Activated CD4-positive, alpha-beta T cell treated with anti-CD3 and anti-CD28 coated beads, Interleukin-2, amount 10 ng/mL, durations not matched to agents 7 days and 5 days (primary cell): ENCODE results near the gene C20orf202. TPM values are rescaled to one million over a fixed set of nuclear protein-coding genes. Genes with fewer than 3 reads are reported as not detected.
"Not testable (repeated sequence)": the region's sequence is repeated elsewhere in the genome, so short reads cannot be mapped to it uniquely, and the experiment has no call there.

Experiments used
- CTCF ChIA-PET: fragments of 350-600 bp; sonication (Branson Sonifier 250); formaldehyde crosslinking; loops from one replicate; lab custom pipeline; 2021; ENCODE audit warnings: antibody characterized with exemption; lab: Charles Lee
- POLR2A ChIA-PET: fragments of 350-600 bp; sonication (Branson Sonifier 250); formaldehyde crosslinking; loops from one replicate; lab custom pipeline; 2021; ENCODE audit warnings: antibody characterized with exemption; lab: Charles Lee
- DNase-seq: peaks from one replicate; pipeline ENCODE4 v3.0.0-alpha.2; 2020
- H3K27ac Mint-ChIP-seq: one replicate; pipeline ENCODE4 v1.8.0; 2021; ENCODE audit warnings: mild to moderate bottlenecking, moderate library complexity, mixed read lengths
- H3K27me3 Mint-ChIP-seq: one replicate; pipeline ENCODE4 v1.8.0; 2021; ENCODE audit warnings: mixed read lengths
- H3K36me3 Mint-ChIP-seq: one replicate; pipeline ENCODE4 v1.8.0; 2021; ENCODE audit warnings: low read depth, mixed read lengths
- H3K4me1 Mint-ChIP-seq: one replicate; pipeline ENCODE4 v1.8.0; 2021; ENCODE audit warnings: mixed read lengths
- H3K4me3 Mint-ChIP-seq: one replicate; pipeline ENCODE4 v1.8.0; 2021; ENCODE audit warnings: mild to moderate bottlenecking, moderate library complexity, mixed read lengths
- H3K9me3 Mint-ChIP-seq: one replicate; pipeline ENCODE4 v1.8.0; 2021; ENCODE audit warnings: mixed read lengths
- total RNA-seq, 2 experiments: library from RNA; stranded (reverse); gene quantifications; one replicate each; pipeline ENCODE4 v1.2.3, GENCODE V29; 2021

C20orf202 gene
- total RNA-seq, 2 experiments from 2014 or later: not detected

DNA sequence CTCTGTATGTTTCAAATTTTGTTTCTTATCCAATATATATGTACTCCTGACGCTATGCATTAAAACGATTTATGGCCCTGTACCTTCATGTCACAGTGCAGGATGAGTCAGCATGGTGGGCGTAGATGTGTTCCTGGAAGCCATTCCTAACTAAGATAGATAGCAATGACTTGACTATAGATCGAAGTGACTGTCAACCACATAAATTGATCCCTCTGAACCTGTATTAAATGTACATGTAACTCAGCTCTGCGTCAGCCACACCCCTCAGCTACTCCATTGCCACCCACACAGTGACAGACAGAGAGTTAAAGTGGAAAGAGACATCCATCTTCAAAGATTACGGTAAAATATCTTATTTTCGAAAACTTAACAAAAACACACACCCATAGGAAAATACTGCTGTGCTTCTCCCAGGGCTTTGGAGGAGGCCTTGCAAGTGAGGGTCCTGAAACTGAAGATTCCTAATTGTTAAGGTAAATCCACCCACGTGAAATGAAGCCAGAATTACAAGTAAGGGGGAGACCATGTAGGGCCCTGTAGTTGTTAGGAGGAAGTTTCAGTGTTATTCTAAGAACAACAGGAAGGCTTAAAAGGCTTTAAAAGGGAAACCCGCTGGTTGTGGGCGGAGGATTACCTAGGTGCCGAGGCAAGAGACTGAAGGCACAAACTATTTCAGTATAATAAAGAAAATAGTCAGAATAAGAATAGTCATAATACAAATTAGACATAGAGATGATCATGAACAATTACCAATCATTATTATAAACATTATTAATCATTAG is 12.3 kb downstream of the C20orf202 start:
- Mint-ChIP-seq H3K4me1 (peaks cover 34% of the 10 kb centered on the region), H3K27me3 (peaks cover 25% of the 10 kb centered on the region), H3K4me3 (peak overlapping the region; percentile 10), H3K27ac (peak overlapping the region; percentile 82), H3K36me3 (no peaks in the 10 kb centered on the region), H3K9me3 (no peaks in the 10 kb centered on the region)
- DNase-seq: peak; percentile 38
- POLR2A ChIA-PET: no interaction called here
- CTCF ChIA-PET: interaction anchor here (0.5 kb wide), 1 partner anchor 1255 kb away, joined by 3 read pairs; the partner anchor contains the start of gene SNRPB

DNA sequence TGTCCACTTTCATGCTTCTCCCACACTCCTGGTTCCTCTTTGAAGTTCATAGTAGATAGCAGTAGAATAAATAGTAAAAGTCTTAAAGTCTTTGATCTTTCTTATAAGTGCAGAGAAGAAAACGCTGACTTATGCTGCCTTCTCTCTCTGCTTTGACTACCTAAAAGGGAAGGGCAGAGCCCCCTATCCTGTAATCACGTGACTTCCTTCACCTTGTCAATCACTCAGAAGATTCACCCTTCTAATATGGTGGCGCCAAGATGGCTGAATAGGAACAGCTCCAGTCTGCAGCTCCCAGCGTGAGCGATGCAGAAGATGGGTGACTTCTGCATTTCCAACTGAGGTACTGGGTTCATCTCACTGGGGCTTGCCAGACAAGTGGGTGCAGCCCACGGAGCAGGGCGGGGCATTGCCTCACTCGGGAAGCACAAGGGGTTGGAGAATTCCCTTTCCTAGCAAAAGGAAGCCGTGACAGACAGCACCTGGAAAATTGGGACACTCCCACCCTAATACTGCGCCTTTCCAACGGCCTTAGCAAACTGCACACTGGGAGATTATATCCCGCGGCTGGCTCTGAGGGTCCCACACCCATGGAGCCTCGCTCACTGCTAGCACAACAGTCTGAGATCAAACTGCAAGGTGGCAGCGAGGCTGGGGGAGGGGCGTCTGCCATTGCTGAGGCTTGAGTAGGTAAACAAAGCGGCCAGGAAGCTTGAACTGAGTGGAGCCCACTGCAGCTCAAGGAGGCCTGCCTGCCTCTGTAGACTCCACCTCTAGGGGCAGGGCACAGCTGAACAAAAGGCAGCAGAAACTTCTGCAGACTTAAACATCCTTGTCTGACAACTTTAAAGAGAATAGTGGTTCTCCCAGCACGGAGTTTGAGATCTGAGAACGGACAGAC is 13.5 kb downstream of the C20orf202 start:
- peak overlapping the region; percentile 32 for H3K27ac Mint-ChIP-seq
- H3K36me3 Mint-ChIP-seq, POLR2A ChIA-PET, H3K4me3 Mint-ChIP-seq, H3K9me3 Mint-ChIP-seq, DNase-seq: not testable (repeated sequence)
- CTCF ChIA-PET: interaction anchor here (1.0 kb wide), 1 partner anchor 8 kb away, joined by 3 read pairs; no protein-coding TSS in a partner anchor
- peaks cover 34% of the 10 kb centered on the region for H3K4me1 Mint-ChIP-seq
- H3K27me3 Mint-ChIP-seq: peaks cover 30% of the 10 kb centered on the region

DNA sequence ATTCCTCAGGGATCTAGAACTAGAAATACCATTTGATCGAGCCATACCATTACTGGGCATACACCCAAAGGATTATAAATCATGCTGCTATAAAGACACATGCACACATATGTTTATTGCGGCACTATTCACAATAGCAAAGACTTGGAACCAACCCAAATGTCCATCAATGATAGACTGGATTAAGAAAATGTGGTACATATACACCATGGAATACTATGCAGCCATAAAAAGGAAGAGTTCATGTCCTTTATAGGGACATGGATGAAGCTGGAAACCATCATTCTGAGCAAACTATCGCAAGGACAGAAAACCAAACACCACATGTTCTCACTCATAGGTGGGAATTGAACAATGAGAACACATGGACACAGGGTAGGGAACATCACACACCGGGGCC is 19.5 kb downstream of the C20orf202 start:
- H3K27ac Mint-ChIP-seq, CTCF ChIA-PET, H3K4me3 Mint-ChIP-seq, POLR2A ChIA-PET, DNase-seq, H3K36me3 Mint-ChIP-seq, H3K9me3 Mint-ChIP-seq: not testable (repeated sequence)
- Mint-ChIP-seq H3K4me1 (peaks cover 19% of the 10 kb centered on the region), H3K27me3 (peaks cover 53% of the 10 kb centered on the region)

DNA sequence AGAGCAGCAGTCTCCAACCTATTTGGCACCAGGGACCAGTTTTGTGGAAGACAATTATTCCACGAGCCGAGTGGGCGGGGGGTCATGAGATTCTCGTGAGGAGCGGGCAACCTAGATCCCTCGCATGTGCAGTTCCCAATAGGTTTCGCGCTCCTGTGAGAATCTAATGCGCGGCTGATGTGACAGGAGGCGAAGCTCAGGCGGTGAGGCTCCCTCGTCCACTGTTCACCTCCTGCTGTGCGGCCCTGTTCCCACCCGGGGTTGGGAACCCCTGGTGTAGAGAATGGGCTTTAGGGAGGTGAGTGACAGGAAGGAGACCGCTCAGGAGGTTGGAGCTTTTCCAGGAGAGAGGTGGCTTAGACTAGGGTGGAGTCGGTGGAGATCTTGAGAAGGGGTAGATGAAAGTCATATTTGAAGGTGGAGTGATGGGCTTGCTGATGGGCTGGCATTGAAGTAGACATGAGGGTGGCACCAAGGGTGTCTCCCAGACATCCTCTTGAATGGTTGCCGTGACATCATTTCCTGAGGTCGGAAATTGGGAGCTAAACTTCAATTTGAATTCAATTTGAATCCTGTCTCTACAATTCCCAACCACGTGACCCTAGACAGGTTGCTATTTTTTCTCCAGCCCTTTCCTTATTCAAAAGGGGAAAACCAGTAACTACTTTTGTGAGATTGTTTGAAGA is 21.1 kb downstream of the C20orf202 start:
- peaks cover 51% of the 10 kb centered on the region for H3K27me3 Mint-ChIP-seq
- ChIA-PET CTCF (interaction anchor here (1.3 kb wide), 1 partner anchor 11 kb away, joined by 3 read pairs; no protein-coding TSS in a partner anchor), POLR2A (no interaction called here)
- no peak for DNase-seq
- H3K4me3 Mint-ChIP-seq: peak overlapping the region; percentile 5
- H3K9me3 Mint-ChIP-seq: no peaks in the 10 kb centered on the region
- H3K27ac Mint-ChIP-seq: no peak overlapping the region
- H3K4me1 Mint-ChIP-seq: peaks cover 19% of the 10 kb centered on the region
- no peaks in the 10 kb centered on the region for H3K36me3 Mint-ChIP-seq

DNA sequence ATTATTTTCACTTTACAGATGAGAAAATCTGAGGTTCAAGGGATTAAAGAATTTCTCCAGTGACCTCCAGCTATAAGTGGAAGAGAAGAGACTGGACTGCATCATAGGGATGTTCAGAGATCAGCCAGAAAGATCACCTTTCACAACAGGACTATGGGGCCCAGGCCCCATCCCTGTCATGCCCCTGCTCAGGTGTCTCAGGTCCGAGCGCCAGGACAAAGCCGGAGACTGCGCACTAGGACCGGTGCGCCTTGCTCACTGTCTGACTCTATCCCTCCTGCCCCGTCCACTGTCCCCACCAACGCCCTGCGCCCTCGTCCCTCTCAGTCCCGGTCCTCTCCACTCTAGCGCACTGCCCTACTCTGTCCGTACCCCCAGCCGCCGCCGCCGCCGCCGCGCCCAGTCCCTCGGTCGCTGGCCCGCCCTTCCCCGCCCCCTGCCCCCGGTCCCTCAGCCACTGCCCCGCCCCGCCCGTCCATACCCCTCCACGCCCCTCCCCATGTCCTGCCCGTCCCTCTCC is 22.1 kb downstream of the C20orf202 start:
- H3K27me3 Mint-ChIP-seq: peaks cover 49% of the 10 kb centered on the region
- ChIA-PET CTCF (no interaction called here), POLR2A (no interaction called here)
- H3K36me3 Mint-ChIP-seq: no peaks in the 10 kb centered on the region
- no peaks in the 10 kb centered on the region for H3K9me3 Mint-ChIP-seq
- H3K4me3 Mint-ChIP-seq: peak overlapping the region; percentile 60
- no peak overlapping the region for H3K27ac Mint-ChIP-seq
- H3K4me1 Mint-ChIP-seq: peaks cover 19% of the 10 kb centered on the region
- no peak for DNase-seq

DNA sequence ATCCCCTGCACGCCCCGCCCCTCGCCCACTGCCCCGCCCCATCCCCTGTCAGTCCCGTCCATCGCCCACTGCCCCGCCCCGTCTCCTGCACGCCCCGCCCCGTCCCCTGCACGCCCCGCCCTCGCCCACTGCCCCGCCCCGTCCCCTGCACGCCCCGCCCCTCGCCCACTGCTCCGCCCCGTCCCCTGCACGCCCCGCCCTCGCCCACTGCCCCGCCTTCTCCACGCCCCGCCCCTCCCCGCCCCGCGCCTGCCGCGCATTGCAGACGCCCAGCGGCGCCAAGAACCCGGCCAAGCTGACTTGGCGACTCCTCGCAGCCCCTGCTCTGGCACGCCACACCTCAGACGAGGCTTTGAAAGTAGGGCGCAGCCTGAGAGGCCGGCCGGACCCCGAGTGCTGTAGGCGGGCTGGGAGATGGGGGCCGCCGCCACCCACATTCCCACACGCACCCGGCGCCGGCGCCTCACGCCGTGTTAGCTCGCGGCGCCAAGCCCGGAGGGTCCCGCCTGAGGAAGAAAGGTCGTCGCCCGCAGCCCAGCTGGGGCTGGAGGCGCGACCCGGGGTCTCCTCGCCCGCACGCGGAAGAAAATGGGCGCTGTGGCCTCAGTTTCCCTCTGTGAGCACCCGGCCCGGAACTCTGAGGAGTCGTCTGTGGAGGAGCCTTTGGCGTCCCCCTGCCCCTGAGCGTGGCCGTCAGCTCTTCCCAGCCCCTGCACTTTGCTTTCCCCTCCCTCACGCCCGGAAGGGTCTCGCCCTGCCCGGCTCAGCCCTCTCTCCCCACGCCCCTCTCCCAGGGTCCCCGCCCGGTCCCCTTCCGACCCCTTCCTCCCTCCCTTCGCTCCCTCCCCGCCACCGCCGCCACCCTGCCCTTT is 22.8 kb downstream of the C20orf202 start, which contains the start of gene RAD21L1:
Gene RAD21L1 (plus strand): TSS at position 262 of the 872 bp plus-strand sequence. CDS start 2,410 bp downstream, outside the sequence.
- Mint-ChIP-seq H3K4me1 (peaks cover 19% of the 10 kb centered on the region), H3K4me3 (peak within 1 kb of the TSS; percentile 83), H3K36me3 (no peaks in the 10 kb centered on the region), H3K27me3 (peaks cover 50% of the 10 kb centered on the region), H3K27ac (peak within 1 kb of the TSS; percentile 68), H3K9me3 (no peaks in the 10 kb centered on the region)
- CTCF ChIA-PET: interaction anchor here (1.1 kb wide), 1 partner anchor 13 kb away, joined by 3 read pairs; no protein-coding TSS in a partner anchor
- POLR2A ChIA-PET: no interaction called here
- peak; percentile 81 for DNase-seq

DNA sequence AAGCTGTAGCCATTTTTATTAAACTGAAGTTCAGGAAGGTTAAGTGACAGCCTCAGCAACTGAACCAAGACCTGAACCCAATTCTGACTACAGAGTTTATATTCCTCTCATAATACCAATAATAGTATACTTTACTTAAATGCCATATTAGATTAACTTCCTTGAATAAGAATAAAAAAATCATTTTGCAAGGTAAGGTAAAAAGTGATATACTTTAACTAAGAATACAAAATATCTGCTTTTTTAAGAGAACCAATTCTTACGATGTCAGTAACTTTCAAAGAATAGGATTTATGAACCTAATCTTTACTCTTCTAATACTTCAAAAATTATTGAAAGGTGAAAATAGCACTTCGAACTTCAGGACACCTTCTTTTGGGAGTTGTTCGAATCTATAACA is 26.3 kb downstream of the C20orf202 start:
- Mint-ChIP-seq H3K4me3 (no peak overlapping the region), H3K27ac (no peak overlapping the region), H3K9me3 (no peaks in the 10 kb centered on the region), H3K4me1 (peaks cover 21% of the 10 kb centered on the region), H3K36me3 (no peaks in the 10 kb centered on the region), H3K27me3 (peaks cover 43% of the 10 kb centered on the region)
- no peak for DNase-seq
- ChIA-PET CTCF (interaction anchor here (1.6 kb wide), 1 partner anchor 11 kb away, joined by 3 read pairs; no protein-coding TSS in a partner anchor), POLR2A (no interaction called here)

DNA sequence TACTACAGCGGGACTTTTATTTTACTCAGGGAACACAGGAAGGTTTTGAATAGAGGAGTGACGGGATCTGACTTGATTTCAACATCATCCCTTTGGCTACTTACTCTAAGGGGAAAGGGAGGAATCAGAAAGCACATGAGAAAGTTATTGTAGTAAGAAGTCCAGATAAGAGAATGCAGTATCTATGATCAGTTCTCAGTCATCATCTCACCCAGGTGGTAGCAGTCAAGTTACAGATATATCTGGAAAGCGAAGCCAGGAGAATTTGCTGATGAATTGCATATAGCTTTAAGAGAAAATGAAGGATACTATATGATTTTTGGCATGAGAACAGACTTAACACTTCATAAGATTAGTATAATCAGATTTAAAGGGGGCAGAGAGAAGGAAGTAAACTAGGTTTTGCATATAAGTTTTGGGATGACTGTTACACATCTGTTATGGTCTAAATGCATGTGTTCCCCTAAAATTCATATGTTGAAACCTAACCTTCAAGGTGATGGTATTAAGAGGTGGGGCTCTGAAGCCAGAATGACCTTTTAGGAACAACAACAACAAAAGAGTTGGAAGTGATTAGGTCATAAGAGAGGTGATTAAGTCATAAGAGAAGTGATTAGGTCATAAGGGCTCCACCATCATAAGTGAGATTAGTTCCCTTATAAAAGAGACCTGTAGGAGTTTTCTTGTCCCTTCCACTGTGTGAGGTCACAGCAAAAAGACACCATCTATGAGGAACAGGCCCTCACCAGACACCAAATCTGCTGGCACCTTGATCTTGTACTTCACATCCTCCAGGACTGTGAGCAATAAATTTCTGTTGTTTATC is 29.2 kb downstream of the C20orf202 start:
- H3K9me3 Mint-ChIP-seq: no peaks in the 10 kb centered on the region
- H3K27ac Mint-ChIP-seq: no peak overlapping the region
- H3K4me1 Mint-ChIP-seq: peaks cover 18% of the 10 kb centered on the region
- H3K4me3 Mint-ChIP-seq: no peak overlapping the region
- no peak for DNase-seq
- H3K27me3 Mint-ChIP-seq: peaks cover 28% of the 10 kb centered on the region
- H3K36me3 Mint-ChIP-seq: no peaks in the 10 kb centered on the region
- CTCF ChIA-PET: no interaction called here
- POLR2A ChIA-PET: no interaction called here

DNA sequence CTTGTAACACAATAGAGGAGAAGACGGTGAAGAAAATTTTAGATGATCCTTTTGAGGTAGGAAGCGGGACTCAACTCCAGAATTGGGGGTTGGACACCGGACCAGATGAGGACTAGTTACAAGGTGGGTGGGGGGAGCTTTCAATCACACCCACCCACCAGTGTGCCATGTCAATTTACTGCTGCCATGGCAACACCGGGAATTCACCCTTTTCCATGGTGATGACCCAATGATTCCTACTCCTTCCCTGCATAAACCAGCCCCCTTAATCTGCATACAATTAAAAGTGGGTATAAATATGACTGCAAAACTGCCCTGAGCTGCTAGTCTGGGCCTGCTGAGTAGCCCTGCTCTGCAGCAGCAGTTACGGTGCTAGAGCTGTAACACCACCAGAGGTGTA is 37.3 kb downstream of the C20orf202 start:
- no peak overlapping the region for H3K27ac Mint-ChIP-seq
- ChIA-PET CTCF (interaction anchor here (1.3 kb wide), 1 partner anchor 12 kb away, joined by 3 read pairs; no protein-coding TSS in a partner anchor), POLR2A (no interaction called here)
- H3K9me3 Mint-ChIP-seq: no peaks in the 10 kb centered on the region
- H3K4me1 Mint-ChIP-seq: peaks cover 10% of the 10 kb centered on the region
- no peak for DNase-seq
- no peaks in the 10 kb centered on the region for H3K36me3 Mint-ChIP-seq
- no peak overlapping the region for H3K4me3 Mint-ChIP-seq
- H3K27me3 Mint-ChIP-seq: peaks cover 12% of the 10 kb centered on the region

DNA sequence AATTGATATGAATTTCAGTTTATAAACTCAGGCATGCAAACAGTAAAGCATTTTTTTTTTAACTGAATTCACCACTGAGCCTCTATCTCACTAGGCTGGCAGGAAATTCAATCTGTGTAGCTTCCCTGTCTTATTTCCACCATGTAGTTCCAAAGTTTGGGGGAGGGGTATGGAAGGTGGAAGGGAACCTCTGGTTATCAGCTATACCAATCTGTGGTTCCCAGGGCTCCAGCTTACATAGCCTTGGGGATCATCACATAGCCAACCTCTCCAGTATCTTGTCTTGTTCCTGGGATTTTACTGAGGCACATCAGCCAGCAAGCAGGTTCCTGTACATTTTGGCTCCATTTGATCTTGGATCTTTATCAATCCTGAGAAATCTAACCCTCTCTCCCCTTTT is 38.2 kb downstream of the C20orf202 start:
- Mint-ChIP-seq H3K36me3 (no peaks in the 10 kb centered on the region), H3K4me1 (peaks cover 7% of the 10 kb centered on the region), H3K27me3 (peaks cover 14% of the 10 kb centered on the region), H3K27ac (no peak overlapping the region), H3K4me3 (no peak overlapping the region), H3K9me3 (no peaks in the 10 kb centered on the region)
- no peak for DNase-seq
- ChIA-PET POLR2A (no interaction called here), CTCF (interaction anchor here (0.6 to 1.5 kb wide), 4 partner anchors 13 to 126 kb away, joined by 3 to 5 read pairs (median 3); no protein-coding TSS in a partner anchor)

DNA sequence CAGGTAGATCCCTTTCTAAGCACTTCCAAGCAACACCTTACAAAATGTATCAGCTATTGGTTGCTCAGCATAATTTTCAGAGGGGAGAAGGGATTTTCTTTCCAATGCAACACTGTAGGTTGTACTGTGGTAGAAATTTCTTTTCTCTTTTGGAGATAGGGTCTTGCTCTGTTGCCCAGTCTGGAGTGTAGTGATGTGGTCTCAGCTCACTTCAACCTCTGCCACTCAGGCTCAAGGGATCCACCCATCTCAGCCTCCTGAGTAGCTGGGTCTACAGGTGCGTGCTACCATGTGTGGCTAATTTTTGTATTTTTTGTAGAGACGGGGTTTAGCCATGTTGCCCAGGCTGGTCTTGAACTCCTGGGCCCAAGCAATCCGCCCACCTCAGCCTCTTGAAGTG is 38.8 kb downstream of the C20orf202 start:
- DNase-seq: no peak
- no peak overlapping the region for H3K4me3 Mint-ChIP-seq
- peaks cover 7% of the 10 kb centered on the region for H3K4me1 Mint-ChIP-seq
- ChIA-PET CTCF (interaction anchor here (1.4 to 1.5 kb wide), 2 partner anchors 12 to 41 kb away, joined by 3 read pairs; no protein-coding TSS in a partner anchor), POLR2A (no interaction called here)
- H3K27ac Mint-ChIP-seq: no peak overlapping the region
- H3K9me3 Mint-ChIP-seq: no peaks in the 10 kb centered on the region
- peaks cover 14% of the 10 kb centered on the region for H3K27me3 Mint-ChIP-seq
- no peaks in the 10 kb centered on the region for H3K36me3 Mint-ChIP-seq
